GM18505 (cell line): ENCODE measurements around the gene CES4A.

Experiments used
- ATAC-seq: cut with Tn5 transposase; IDR thresholded peaks from one replicate; pipeline ENCODE4 v1.9.1; 2021; ENCODE audit not compliant: unreplicated experiment
- POLR2A ChIP-seq: IDR thresholded peaks from 4 replicates; pipeline ENCODE4 v1.6.1; 2011; ENCODE audit warnings: borderline replicate concordance; ENCODE audit not compliant: insufficient read depth, insufficient read length; ENCODE audit errors: extremely low read depth

The CES4A gene

GRCh38 chr16:67014634-67015312 is 26.4 kb downstream of the CES4A start:
- ATAC-seq: no peak
- TF ChIP-seq POLR2A: no peak

DNA sequence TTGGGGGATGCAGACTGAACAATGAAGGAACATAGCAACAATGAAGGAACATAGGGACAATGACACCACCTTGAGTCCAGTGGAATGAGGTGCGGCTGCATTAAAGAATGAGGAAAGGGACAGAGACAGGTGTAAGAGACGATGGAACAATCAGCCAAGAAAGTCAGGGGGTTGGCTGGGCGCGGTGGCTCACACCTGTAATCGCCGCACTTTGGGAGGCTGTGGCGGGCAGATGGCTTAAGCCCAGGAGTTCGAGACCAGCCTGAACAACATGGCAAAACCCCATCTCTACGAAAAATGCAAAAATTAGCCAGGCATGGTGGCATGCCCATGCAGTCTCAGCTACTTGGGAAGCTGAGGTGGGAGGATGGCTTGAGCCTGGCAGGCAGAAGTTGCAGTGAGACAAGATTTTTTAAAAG is 26.9 kb downstream of the CES4A start:
- ATAC-seq: no peak
- TF ChIP-seq POLR2A: no peak

DNA sequence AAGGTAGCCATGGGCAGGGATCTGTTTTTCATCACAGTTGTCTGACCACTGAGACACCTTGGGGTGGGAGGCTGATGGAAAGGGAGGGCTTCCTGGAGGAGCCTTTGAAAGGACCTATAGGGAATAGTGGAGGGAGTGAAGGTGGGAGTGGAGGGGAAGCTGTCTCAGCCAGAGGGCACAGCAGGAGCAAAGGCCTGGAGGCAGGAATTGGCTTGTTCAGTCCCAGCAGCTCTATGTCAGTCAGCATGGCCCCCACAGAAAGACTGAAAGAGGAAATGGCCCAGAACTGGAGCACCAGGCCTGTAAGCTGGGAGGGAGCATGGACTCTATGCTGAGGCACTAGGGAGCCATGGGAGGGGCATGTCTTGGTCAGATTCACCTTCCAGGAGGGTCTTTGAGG is 27.8 kb downstream of the CES4A start:
- no peak for TF ChIP-seq POLR2A
- no peak for ATAC-seq

DNA sequence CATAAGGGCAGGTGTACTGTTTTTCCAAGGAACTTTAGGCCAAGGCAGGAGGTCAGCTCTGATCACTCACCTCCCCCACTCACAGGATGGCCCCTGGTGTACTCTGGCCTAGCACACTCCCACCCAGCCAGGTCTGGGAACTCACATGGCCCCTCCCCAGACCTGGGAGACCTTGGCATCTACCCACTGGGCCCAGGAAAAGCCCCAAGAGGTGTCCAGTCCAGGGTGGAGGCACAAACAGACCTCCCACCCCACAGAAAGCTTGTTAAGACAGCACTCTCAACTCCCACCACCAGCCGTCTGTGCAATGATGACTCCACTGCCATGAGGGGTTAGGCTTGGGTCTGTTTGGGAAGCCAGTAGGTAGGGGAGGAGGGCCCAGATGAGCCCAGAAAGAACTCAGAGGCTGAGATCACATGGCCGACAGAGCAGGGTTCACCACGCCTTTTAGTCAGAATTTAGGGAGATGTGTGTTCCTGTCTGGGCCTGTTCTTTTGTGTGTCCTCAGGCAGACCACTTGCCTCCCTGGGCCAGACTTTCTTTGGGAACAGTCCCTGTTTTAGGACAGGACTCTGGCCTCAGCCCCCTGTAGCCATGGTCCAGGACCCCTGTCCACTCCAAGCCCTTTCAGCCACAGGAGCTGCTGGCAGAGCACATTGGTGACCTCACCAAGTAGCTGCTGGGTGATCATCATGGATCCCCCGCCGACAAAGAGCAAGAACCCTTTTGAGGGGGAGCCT is 28.5 kb downstream of the CES4A start:
- no peak for ATAC-seq
- TF ChIP-seq POLR2A: no peak

GRCh38 chr16:67017421-67017750 is 29.0 kb downstream of the CES4A start:
- TF ChIP-seq POLR2A: no peak

DNA sequence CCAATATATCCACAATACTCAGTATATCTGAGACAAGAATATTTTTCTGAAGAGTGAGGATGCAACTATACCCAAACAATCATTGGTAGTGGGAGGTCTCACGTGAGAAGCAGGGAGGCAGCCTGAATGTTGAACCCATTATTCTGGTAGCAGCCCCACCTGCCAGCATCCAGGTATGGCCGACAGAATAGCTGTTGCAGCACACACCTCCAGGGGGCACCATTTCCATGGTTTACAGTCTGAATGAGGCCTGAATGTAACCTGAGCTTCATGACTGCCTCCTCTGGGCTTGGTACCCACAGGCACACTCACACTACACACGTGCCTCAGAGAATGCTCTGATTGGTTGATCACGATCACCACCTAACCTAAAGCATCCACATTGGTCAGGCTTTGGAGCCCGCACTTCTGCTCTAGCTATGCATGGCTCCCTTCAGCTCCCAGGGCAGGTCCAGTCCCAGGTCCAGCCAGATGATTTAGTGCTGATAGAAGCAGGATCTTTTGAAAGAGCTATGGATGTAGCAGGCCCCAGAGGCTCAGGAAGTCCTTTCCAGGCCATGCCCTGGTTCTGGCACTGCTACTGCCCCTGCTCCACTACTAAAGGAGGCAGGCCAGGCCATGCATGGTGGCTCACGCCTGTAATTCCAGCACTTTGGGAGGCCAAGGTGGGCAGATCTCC is 29.6 kb downstream of the CES4A start:
- no peak for TF ChIP-seq POLR2A
- peak; percentile 75 for ATAC-seq

More at GRCh38 chr16:67017421-67017750, 29.0 kb downstream of the CES4A start:
- no peak for ATAC-seq

DNA sequence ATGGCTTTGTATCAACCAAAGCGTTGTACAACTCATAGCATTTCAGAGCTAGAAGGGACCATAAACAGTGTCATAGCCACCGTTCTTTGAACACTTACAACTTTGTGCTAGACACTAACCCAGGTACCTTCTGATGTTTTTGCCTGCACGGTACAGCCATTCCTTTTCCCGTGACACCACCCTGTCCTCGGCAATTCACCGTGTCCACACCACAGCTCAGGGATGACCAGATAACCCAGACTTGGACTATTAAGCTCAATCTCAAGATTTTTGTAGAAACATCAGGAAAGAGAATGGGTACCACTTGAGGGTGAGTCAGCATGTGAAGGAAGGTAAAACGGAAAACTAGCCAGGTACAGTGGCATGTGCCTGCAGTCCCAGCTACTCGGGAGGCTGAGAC is 30.8 kb downstream of the CES4A start:
- ATAC-seq: no peak
- no peak for TF ChIP-seq POLR2A

DNA sequence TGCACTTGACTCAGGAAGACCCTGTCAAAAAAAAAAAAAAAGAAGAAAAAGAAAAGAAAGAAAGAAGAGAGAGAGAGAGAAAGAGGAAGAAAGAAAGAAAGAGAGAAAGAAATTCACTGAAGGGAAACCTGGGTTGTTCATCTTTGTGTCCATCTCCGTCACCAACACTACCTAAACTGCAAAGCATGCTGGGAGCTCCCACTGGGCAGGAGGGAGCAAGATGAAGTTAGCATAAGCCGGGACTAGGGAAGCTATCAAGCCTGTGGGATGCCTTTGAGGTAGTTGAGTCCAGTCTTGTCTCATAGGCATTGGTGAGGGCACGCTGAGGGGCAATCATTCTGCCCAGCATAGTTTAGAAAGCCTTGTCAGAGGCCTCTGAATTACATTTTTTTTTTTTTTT is 32.9 kb downstream of the CES4A start:
- ATAC-seq: no peak
- TF ChIP-seq POLR2A: no peak

DNA sequence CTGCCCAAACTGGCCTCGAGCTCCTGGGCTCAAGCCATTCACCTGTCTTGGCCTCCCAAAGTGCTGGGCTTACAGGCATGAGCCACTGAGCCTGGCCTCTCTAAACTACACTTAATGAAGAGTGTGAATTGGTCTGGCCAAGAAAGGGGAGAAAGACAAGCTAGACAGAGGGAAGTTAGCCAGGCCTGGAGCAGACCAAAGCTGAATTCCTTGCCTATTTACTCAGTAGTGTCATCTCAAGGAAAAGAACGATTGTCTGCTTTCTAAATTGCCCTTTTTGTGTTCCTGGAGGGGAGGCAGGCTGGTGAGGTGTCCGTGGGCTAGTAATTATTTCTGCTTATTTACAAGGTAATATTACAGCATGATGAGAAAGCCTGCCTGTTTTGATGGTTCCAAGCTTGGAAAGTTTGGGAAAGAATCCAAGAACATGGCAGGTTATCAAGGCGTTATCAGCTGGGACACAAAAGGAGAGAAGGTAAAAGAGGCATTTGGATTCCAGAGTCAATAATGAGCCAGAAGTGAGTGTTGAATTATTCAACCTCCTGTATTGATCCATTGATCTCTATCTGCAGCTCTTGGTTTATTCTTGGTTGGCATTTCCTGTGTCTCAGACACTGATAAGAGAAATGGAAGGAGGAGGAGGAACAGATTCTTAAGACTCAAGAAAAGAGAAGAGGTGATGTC is 34.3 kb downstream of the CES4A start:
- no peak for TF ChIP-seq POLR2A
- ATAC-seq: no peak

DNA sequence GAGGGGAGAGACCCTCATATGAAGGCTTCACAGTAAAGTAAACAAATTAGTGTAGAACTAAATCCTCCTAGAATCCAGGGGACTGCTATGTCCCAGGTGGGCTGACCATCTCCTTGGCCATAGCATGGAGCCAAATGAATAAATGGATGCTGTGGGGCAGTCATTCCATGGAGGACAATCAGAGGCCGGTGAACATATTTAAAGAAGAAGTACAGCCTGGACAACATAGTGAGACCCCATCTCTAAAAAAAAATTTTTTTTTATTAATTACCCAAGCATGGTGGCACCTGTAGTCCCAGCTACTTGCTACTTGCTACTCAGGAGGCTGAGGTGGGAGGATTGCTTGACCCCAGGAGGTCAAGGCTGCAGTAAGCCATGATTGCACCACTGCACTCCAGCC is 35.3 kb downstream of the CES4A start:
- ATAC-seq: no peak
- TF ChIP-seq POLR2A: no peak

- TF ChIP-seq POLR2A: no peak
- ATAC-seq: no peak
These were observed 36.2 kb downstream of the CES4A start for GRCh38 chr16:67024384-67025209.

DNA sequence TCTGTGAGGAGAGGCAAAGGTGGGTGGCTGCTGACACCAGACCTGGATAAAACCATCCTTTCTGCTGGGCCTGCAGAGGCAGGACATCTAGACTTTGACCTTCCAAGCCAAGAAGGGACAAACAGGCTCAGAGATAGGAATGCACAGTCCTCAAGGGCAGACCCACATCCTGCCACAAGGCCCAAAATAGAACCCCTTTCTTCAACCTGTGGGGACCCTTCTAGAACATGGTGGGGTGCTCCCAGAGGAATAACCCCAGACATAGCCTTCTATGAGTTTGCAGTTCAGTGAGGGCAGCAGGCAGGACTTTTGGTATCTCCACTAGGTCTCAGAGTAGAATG is 36.8 kb downstream of the CES4A start:
- no peak for TF ChIP-seq POLR2A

DNA sequence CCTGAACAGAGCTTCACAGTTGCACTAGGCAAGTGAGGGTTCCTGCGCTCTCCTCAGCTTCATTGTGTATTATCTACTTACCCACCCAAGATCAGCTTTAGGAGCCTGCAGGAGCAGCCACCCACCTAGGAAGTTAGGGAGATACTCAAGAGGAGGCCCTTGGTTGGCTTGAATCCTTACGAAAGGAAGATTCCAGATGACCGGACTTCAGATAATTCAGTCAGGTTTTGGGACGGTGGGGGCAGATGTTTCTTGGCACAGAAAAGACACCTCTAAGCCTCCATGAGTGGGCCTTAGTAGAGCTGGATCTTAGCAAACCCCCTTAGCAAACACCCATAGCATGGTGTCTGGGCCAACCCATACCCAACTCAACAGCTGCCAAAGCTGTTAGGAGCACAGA is 38.2 kb downstream of the CES4A start:
- no peak for ATAC-seq
- no peak for TF ChIP-seq POLR2A

More for the DNA sequence above, 36.8 kb downstream of the CES4A start:
- no peak for ATAC-seq
